OCI-M1 (cell line): ENCODE measurements around the gene SPTBN1.
"Not testable (repeated sequence)": the region's sequence is repeated elsewhere in the genome, so short reads cannot be mapped to it uniquely, and the experiment has no call there.

Experiments
- DNase-seq: peaks from one replicate; lab custom pipeline; 2025; lab: John Stamatoyannopoulos, UW

Gene SPTBN1

DNA sequence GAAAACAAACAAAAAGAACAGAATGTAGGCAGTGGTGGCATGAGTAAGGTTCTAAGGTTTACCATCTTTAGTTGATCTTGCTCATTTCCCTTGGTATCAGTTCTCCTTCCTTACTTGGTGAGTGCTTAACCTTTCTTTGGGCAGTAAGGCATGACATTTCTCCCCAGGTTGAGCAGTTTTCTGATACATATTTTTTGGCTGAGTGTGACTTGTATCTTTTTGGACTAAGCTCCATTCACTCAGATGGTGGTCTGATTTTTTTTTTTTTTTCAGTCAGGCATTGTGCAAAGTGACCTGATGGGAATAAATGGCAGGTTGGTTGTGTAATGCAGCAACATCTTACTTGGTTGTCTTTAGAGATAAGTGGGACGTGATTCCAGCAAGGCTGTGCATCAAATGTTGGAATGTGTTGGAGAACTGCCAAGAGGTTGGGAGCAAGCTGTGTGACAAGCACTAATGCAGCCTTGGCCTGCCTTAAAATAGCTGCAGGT, 15.1 kb downstream of the SPTBN1 start:
- DNase-seq = no peak

DNA sequence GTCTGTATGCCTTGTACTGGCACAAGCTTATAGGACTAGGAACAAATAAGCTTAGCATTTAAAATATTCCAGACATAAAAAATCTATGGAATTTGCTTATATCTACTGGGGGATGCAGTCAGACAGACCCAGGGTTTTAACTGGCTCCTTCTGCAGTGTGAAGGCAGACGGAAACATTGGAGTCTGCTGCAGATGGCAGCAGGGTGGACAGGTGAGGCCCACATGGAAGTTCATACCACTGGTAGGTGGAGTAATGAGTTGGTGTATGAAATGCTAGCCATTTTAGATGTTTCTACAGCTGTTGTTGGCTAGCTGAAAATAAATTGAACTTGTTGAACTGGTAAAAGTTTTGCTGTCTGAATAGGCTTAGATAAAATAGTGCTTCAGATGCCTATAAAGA, 17.7 kb downstream of the SPTBN1 start:
- no peak for DNase-seq

DNA sequence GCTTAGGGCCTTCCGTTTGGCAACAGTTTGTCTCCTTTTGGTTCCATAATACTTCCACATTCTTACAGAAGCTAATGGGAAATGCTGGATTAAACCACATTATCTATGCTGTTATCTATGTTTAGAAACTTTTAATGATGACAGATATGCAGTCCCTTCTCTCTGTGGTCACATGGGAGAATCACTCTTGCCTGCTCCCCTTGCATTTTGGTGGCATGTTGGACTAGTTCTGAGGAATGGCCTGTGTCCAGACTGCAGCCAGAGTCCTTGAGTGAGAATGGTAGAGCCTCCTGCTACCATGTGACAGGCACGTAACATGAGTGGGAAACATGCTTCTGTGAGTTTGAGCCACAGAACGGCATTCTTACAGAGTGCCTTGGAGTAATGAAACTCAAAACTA, 19.2 kb downstream of the SPTBN1 start:
- no peak for DNase-seq

DNA sequence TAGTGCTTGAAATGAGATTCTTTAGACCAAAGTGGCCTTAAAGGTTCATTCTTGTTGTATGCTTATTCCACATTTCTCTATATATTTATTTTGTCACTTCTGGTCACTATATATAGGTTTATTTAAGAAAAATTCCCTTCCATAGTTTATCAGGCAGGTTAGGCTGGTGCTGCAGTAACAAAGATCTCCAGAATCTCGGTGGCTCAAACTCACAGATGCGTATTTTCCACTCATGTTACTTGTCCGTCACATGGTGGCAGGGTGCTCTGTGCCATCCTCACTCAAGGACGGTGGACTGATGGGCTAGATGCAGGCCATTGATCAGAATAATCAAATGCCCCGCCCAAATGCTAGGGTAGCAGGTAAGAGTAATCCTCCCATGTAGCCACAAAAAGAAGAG, 19.8 kb downstream of the SPTBN1 start:
- no peak for DNase-seq

DNA sequence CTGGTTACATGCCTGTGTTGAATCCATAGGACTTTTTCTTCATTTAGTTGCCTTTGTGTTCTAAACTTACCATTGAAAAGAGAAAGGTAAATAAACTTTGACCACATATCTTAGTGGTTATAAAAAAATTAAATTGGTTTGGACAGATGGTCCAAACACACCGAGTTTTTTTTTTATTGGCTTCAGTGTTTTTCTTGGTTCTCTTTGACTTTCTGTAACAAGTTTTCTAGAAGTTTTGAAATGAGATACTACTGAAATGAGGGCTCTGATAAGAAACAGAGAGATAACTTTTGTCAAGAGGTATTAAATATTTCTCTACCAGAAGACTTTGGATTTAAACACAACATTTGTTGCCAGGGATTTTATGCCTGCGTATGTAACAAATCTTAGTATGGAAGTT, 20.7 kb downstream of the SPTBN1 start:
- DNase-seq = no peak

DNA sequence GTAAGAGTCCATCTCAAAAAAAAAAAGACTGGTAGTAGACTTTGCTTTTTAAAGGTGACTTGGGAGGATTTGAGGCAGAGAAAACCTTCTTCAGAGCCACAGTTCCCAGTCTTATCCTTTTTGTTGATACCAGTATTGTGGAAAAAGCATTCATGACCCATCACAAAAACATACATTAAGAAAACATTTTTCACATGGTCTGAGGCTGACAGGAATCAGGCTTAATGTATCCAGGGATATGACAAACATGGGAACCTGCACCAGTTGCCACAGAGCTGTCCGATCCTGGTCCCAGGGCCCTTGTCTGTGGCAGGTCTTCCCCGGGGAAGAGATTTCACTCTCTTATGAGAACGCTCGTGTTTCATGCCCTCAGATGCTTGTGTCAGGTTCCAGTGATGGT, 21.8 kb downstream of the SPTBN1 start:
- DNase-seq = no peak

DNA sequence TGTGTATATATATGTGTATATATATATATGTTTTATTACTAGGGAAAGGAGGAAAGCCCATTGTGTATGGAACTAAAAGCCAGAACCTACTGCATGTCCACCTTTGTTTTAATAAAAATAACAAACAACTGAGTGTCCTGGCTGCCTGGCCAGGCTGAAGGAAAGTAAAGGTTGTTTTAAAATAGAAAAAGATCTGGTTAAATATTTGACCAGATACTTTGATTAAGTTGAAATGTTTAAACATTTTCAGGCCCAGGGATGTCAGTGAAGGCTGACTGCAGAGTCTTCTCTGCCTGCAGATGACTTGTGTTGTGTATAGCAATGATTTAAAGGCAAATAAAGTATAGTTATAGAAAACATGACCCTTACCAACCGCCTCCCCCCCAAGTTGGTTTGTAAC, 22.8 kb downstream of the SPTBN1 start:
- DNase-seq = no peak

DNA sequence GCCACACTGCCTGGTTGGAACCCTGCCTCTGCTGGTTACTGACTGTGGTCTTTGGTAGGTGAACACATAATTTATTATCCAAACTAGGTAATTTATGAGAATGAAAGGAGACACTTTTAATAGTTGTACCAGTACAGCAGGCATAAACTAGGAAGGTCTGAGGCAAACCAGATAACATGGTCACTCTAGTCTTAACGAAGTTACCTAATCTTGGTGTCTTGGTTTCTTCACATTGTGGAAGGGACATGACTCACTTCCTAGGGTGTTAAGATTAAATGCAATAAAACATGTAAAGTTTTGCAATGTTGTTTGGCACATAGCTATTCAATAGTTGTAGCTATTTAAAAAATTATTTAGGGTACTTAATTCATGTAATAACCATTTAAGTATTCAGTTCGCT, 23.3 kb downstream of the SPTBN1 start:
- DNase-seq = peak; percentile 19

DNA sequence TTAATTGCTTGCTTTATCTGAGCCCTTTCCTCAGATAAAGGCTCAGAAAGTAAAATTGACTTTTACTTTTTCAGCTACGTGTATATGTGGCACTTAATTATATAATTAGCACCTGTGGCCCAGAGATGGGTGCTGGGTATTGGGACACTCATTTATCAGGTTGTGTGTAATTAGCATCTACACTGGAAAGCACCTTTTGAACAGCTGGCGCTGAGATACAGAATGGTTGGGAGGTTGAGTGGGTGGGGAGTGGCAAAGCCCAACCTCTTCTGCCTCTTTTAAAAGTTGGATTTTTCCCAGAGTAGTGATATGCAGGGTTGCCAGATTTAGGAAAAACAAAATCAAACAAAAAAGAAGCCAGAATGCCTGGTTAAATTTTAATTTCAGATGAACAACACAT, 23.9 kb downstream of the SPTBN1 start:
- DNase-seq = no peak

DNA sequence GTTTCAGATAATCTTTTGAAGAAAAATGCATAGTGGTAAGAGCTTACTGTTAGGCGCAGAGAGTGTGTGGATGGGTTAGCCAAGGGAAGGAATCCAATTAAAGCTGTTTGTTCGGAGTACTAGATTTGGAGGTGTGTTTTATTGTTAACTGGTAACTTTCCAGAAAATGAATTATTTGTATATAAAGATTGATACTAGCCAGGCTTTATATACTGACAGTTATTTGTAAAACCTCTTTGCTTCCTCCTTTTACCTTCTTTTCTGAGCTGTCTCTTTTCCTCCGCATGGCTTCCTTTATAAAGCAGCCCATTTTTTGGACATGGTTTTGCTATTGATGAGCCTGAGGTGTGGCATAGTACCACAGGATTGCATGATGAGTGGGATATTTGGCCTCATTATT, 25.6 kb downstream of the SPTBN1 start:
- no peak for DNase-seq

DNA sequence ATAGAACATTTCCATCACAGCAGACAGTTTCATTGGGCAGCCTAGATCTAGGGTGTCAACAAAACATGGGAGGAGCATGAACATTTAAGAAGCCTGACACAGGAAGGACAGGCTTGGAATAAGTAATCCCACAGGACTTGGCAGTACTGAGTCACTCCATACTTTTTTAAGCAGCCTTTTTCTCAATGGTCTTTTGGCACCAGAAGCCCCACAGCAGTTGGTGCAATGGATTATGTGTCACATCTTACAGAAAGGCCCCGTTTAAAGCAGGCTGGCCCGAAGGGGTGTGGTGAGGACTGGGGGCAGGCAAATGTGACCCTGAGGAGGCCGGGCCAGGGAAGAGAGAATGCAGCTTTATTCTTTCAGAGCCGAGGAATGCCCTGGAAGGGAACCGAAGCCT, 26.6 kb downstream of the SPTBN1 start:
- DNase-seq = no peak

DNA sequence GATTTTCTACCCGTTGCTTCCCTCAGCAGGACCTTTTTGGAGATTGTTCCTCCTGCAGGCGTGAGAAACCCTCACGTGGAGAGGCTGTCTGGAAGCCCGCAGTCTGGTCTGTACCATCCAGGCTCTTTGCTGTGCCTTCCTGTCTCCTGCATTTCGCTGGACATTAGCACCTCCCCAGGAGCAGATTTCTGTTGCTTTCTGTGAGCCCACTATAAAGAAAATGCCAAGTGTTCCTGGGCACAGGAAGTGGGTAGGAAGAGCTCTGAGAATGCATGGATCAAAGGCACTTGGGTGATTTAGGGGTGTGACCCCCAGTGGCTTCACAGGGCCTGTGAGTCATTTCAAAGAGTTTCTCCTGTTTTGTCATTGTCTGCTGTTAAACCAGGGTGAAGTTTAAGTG, 27.3 kb downstream of the SPTBN1 start:
- no peak for DNase-seq

DNA sequence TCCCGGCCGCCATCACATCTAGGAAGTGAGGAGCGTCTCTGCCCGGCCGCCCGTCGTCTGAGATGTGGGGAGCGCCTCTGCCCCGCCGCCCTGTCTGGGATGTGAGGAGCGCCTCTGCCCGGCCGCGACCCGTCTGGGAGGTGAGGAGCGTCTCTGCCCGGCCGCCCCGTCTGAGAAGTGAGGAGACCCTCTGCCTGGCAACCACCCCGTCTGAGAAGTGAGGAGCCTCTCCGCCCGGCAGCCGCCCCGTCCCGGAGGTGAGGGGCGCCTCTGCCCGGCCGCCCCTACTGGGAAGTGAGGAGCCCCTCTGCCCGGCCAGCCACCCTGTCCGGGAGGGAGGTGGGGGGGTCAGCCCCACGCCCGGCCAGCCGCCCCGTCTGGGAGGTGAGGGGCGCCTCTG, 29.6 kb downstream of the SPTBN1 start:
- not testable (repeated sequence) for DNase-seq

DNA sequence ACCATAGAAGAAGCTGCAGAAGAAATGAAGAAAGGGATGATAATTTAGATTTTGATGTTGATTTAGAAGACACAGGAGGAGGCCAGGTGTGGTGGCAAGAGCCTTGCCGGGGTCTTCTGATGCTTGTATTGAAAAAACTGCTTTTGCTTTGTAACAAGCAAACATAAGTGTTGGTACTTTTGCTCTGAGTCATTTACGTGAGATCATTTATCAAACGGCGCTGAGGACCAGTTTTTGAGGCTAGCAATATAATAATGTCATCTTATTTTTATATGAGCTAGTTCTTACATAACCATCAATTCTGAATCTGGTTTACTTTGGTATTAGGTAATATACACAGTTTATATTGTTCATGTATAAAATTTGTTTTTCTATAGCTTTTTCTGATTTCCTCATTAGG, 30.6 kb downstream of the SPTBN1 start:
- DNase-seq = no peak

DNA sequence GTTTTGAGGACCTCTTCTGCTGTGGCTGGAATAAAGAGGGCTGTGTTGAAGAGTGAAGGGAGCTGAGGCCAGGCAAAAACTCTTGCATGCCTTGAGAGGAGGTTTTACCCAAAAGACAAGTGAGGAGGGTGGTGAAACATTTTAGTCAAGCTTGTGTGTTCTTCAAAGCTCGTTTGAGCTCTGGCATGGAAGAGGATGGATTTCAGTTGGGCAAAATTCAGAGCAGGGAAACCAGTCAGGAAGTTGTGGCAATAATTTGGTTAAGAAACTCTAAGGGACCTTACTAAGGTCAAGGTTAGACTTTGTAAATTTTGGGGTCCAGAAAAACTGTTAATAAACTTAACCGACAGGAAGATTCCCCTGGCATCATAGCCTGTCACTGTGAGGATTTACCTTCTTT, 34.7 kb downstream of the SPTBN1 start:
- DNase-seq = no peak

DNA sequence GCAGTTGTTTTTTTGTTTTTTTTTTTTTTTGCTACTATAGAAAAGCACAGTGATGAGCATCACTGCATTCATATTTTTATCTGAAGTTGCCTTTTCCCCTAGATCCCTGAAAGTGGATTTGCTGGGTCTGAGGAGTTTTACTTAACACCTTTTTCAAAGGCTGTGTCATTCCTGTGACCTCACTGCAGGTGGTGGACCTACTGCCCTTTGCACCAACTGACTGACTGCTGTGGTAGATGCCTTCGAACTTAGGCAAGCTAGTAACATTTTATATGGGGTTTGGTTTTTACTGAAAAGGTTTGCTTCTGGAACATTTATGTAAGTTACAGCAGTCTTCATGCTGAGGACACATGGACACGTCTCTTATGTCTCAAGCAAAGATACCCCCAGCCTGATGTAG, 36.2 kb downstream of the SPTBN1 start:
- DNase-seq = no peak

DNA sequence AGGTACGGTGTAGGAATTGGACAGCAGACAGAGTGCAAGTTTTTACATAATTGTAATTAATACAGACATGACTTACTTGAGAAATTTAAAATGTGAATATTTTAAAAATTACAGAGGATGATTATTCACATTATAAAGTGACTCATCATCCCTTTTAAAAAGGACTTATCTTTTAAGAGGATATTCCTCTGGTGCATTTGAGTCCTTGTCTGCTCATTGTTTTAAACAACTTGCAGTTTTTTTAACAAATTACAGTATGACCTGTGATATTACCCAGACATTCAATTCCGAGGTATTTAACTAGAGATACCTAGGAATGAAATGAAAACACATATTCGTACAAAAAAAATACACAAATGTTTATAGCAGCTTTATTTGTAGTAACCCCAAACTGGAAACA, 38.0 kb downstream of the SPTBN1 start:
- DNase-seq = no peak

DNA sequence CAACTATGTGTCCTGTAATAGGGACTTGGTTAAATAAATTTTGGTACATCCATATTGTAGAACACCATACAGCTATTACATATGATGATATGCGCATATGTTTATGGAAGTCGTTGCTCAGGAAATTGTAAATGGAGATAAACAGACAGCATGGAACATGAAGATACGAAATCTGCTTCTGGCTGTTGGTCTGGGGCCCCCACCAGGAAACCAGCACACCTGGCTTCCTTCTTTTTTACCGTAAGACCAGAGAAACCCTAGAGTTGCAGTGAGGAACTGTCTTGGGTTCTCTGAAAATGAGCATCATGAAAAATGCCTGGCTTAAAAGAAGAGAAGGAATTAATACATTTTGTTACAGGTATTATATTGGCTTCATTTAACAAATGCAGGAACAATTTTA, 40.8 kb downstream of the SPTBN1 start:
- no peak for DNase-seq

DNA sequence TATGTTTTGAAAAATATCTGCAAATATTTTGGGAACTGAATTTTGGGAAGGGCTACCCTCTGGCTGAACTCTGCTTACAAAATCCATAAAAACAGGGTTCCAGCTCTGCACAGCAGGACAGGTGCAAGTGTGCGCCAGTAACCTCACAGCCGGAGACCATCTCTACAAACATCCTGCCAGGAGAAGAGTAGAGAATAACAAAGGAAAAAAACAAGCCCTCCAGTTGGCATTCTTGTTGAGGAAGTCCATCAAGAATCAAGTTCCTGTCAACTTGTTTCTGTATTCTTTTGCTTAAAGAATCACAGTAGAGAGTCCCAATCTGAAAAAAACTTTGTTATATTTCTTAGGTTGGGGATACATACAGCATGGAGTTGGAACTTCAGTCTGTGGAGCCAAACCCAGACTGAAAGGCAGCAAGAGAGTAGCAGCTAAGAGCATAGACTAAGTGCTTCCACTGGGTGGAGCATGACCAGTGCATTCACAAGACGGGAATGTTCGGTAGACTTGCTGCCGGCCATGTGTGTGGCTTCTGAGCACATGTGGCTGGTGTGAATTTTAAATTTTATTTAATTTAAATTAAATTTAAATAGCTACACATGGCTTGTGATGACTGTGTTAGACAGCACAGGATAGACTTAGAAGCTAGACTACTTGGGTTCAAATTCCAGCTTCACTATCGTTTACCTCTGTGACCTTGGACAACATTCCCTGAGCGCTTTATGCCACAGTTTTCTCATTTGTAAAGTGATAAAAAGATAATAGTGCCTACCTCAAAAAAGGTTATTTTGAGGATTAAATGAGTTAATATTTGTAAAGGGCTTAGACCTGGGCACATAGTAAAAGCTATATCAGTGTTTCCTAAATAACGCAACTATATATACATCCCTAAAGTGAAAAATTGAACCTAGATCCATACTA, 41.9 kb downstream of the SPTBN1 start:
- DNase-seq = peak; percentile 29

DNA sequence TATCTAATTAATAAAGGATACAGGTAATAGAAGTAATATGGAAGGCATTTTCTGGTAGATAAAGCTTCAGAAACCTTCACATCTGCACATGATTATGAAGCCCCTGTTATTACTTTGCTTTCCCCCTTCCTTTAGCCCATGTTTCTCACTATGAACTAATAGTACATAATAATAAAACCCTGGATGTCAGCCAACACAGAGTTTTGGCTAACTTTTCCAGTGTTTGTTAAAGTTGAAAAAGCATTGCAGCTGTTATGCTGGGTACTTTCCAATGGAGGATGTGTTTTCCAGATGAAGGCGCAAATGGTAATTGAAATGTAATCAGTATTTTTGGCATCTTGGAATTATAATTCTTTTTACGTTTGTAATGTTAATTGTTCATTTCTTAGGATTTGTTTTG, 43.5 kb downstream of the SPTBN1 start:
- DNase-seq = no peak

DNA sequence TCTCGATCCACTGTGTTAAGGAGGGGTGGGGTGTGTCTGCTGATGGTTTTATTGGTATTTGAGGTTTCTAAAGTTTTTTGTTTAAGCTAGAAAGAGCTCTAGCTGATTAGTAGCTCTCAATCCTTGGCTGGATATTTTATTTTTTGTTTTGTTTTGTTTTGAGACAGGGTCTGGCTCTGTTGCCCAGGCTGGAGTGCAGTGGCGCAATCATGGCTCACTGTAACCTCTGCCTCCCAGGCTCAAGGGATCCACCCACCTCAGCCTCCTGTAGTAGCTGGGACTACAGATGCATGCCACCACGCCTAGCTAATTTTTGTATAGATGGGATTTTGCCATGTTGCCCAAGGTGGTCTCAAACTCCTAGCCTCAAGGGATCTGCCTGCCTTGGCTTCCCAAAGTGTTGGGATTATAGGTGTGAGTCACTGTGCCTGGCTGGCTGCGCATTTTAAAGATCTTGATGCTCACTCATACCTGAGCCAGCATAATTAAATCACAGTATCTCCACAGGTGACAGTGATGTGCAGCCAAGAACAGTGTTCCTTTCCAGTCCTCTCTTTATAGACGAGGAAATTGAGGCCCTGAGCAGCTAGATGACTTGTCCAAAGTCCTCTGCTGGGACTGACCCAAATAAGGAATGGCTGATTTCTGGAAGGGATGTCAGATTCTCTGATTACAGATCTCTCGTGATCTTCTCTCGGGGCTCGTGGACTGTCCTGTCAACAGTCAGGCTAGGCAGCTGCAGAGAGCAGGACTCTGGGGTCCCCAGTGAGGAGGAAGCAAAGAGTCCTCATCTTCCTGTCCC, 44.5 kb downstream of the SPTBN1 start:
- no peak for DNase-seq

DNA sequence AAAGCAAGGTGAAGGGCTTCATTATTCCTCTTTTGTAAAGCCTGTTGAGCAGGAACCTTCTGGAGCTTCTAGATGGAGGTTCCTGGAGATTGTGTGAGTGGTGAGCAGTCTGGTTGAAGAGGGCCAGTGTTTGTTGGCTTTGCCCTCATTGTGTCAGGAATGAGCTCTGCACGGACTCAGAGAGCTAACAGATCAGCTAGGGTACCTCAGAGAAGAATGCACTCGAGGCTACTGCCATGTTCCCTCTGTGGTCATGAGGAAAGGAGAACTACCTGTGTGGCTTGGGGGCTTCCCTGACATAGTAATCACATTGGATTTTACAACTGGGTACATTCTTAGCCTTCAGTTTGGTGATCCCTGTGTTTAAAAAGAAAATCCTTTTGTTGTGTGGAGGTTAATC, 46.6 kb downstream of the SPTBN1 start:
- no peak for DNase-seq

DNA sequence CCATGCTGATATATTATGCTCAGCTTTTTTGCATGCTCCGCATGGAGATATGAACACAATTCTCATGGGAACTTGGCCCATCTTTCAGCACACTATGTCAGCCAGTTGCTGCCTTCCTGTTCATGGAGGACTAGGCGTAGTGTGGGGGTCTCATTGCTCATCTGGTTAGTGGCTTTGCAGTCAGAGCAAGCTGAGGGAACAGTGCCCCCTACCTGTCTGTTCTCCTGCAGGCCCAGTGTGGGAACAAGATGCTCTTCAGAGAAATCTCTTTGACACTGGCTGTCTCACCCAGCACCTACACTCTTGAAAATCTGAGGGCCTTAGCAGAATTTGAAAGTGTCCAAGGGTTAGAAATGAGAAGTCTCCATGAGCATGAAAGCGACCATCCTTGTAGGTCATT, 47.1 kb downstream of the SPTBN1 start:
- DNase-seq = peak; percentile 36
